Measurements from ENCODE around the gene CHST11. TPM values are rescaled to one million over a fixed set of nuclear protein-coding genes. Genes with fewer than 3 reads are reported as not detected.

The CHST11 gene
- total RNA-seq, 1 donor from 2014 or later: 40.1 TPM

DNA sequence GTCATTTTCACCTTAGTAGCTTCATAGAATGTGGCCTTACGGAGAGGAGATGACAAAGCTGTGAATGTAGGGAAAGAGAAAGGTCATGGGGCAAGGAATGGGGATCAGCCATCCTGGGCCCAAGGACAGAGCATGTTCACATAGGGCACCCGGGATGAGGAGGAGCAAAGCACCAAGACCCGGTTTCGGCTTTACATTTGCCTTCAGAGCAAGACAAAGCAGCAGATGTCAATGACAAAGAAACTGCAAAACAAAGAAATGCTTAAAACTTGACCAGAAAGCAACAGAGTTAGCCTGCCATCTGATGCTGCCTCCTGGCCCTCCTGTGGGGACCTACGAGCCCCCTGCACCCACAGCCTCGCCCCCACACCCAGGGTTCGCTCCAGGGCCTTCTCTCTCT is 252.1 kb downstream of the CHST11 start:
- ATAC-seq (ENCODE audit: low read depth): no peak
- H3K4me1 Mint-ChIP-seq: peaks cover 2% of the 10 kb centered on the region
- H3K36me3 Mint-ChIP-seq (ENCODE audit: low read depth): peaks cover 7% of the 10 kb centered on the region
- ChIA-PET CTCF (no interaction called here), POLR2A (no interaction called here)
- no peak overlapping the region for H3K27ac Mint-ChIP-seq
- no peaks in the 10 kb centered on the region for H3K9me3 Mint-ChIP-seq
- DNase-seq: no peak
- TF ChIP-seq, protein P1, sequence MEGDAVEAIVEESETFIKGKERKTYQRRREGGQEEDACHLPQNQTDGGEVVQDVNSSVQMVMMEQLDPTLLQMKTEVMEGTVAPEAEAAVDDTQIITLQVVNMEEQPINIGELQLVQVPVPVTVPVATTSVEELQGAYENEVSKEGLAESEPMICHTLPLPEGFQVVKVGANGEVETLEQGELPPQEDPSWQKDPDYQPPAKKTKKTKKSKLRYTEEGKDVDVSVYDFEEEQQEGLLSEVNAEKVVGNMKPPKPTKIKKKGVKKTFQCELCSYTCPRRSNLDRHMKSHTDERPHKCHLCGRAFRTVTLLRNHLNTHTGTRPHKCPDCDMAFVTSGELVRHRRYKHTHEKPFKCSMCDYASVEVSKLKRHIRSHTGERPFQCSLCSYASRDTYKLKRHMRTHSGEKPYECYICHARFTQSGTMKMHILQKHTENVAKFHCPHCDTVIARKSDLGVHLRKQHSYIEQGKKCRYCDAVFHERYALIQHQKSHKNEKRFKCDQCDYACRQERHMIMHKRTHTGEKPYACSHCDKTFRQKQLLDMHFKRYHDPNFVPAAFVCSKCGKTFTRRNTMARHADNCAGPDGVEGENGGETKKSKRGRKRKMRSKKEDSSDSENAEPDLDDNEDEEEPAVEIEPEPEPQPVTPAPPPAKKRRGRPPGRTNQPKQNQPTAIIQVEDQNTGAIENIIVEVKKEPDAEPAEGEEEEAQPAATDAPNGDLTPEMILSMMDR (IDR thresholded peaks at IDR 0.05): no peak
- no peak overlapping the region for H3K4me3 Mint-ChIP-seq
- intact Hi-C loops (cut with micrococcal nuclease): no loop called here
- no peaks in the 10 kb centered on the region for H3K27me3 Mint-ChIP-seq

DNA sequence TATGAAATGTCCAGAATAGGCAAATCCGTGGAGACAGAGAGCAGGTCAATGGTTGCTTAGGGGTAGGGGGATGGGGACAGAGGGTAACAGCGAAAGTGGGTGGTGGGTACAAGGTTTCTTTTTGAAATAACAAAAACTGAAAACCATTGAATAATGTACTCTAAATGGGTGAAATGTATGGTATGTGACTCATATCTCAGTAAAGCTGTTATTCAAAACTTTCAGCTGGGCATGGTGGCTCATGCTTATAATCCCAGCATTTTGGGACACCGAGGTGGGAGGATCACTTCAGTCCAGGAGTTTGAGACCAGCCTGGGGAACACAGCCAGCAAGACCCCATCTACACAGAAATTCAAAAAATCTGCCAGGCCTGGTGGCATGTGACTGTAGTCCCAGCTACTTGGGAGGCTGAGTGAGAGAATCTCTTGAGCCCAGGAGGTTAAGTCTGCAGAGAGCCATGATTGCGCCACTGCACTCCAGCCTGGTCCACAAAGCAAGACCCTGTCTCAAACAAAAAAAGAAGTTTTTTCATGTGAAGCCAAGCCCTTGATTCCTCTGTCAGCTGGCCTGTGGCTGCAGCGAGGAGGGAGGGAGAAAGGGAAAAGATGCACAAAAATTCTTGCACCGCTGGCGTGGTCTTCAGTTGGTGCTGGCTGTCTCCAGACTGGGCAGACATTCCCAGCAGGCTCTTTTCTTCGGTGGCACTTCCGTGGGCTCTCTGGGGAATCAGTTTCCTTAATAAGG is 253.1 kb downstream of the CHST11 start:
- peaks cover 7% of the 10 kb centered on the region for H3K36me3 Mint-ChIP-seq (ENCODE audit: low read depth)
- no peak for DNase-seq
- H3K4me3 Mint-ChIP-seq: no peak overlapping the region
- no peak overlapping the region for H3K27ac Mint-ChIP-seq
- POLR2A ChIA-PET: interaction anchor here (1.1 kb wide), 1 partner anchor 9 kb away, joined by 3 read pairs; no protein-coding TSS in a partner anchor
- peaks cover 10% of the 10 kb centered on the region for H3K4me1 Mint-ChIP-seq
- intact Hi-C loops (cut with micrococcal nuclease): no loop called here
- H3K9me3 Mint-ChIP-seq: no peaks in the 10 kb centered on the region
- no peak for ATAC-seq (ENCODE audit: low read depth)
- CTCF ChIA-PET: no interaction called here
- H3K27me3 Mint-ChIP-seq: no peaks in the 10 kb centered on the region
- TF ChIP-seq, protein P1 (IDR thresholded peaks at IDR 0.05): no peak

DNA sequence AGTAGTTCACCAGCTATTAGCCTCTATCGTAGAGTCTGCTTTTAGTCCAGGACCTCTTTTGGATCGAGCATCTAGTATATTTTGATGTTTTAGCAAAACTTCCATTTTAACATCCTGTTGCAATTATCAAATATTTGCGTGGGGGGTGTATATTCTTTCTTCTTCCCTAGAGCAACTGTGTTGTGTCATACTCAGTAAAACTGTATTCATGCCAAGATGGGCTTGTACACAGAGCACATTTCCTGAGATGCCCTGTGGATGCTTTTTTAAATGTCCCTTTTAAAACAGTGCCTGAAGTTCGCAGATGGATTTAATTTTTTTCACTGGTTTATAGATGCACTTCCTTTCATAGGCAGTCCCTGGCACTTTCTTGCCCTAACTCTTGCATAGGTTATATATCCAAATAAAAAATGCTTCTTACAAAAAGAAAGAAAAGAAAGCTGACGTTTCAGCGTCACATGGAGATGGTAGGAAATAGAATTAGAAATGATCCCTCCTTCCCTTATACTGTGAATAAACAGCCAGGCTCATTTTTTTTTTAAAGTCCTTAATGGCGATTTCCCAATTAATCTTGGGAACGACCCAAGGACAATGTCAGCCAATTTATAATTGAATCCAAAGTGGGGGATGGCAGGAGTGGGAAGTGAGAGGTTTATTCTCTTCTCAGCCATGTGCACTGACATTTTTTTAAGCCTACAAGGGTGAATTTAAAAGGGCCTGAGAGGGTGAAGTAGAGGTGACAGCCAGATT is 254.4 kb downstream of the CHST11 start:
- intact Hi-C loops (cut with micrococcal nuclease): no loop called here
- no peak for DNase-seq
- ChIA-PET POLR2A (interaction anchor here (1.0 to 1.1 kb wide), 2 partner anchors 8 to 36 kb away, joined by 3 read pairs; no protein-coding TSS in a partner anchor), CTCF (interaction anchor here (1.7 kb wide), 1 partner anchor 329 kb away, joined by 5 read pairs; no protein-coding TSS in a partner anchor)
- Mint-ChIP-seq H3K27me3 (no peaks in the 10 kb centered on the region), H3K27ac (peak overlapping the region; percentile 4), H3K4me1 (peaks cover 22% of the 10 kb centered on the region), H3K9me3 (no peaks in the 10 kb centered on the region), H3K36me3 (ENCODE audit: low read depth) (peaks cover 7% of the 10 kb centered on the region), H3K4me3 (no peak overlapping the region)
- no peak for ATAC-seq (ENCODE audit: low read depth)
- TF ChIP-seq, protein P1 (IDR thresholded peaks at IDR 0.05): no peak

DNA sequence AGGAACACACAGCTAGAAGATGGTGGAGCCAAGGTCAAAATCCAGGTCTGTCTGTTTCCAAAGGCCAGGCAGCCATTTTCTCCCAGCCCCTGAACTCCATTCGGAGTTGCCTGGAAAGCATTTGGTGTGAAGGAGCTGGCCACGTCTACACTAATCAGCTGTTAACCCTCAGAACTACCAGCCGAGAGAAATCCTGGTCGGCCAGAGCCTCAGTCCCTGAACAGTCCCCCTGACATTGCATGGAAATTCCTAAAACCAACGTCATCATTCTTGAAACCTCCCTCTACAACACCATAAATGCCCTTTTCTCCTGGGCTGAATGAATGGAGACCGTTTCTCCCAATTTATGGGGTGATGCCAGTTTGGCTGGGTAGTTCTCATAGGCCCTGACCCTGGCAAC is 255.7 kb downstream of the CHST11 start:
- Mint-ChIP-seq H3K36me3 (ENCODE audit: low read depth) (peaks cover 7% of the 10 kb centered on the region), H3K9me3 (no peaks in the 10 kb centered on the region), H3K27me3 (no peaks in the 10 kb centered on the region), H3K27ac (no peak overlapping the region), H3K4me1 (peaks cover 30% of the 10 kb centered on the region), H3K4me3 (no peak overlapping the region)
- ATAC-seq (ENCODE audit: low read depth) (no peak), DNase-seq (no peak)
- CTCF ChIA-PET: no interaction called here
- POLR2A ChIA-PET: interaction anchor here (1.0 kb wide), 1 partner anchor 35 kb away, joined by 3 read pairs; no protein-coding TSS in a partner anchor
- TF ChIP-seq, protein P1 (IDR thresholded peaks at IDR 0.05): no peak
- intact Hi-C loops (cut with micrococcal nuclease): no loop called here

DNA sequence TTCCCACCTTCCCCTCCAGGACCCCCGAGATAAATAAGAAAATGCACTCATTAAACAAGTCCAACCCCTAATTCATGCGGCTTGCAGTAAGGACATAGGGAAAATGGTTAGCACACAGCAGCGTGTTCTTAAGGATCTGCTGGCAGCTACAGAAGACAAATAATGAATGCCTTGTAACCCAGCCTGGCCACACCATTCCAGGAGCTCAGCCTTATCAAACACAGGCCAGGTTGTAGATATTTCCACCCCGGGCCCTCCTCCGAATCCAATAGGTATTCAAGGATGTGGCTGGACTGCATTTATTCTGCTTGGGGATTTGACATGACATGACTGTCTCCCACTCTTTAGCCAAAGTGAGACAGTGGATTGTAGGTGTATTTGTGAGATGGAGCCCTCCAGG is 256.2 kb downstream of the CHST11 start:
- ChIA-PET CTCF (interaction anchor here (1.4 kb wide), 1 partner anchor 235 kb away, joined by 3 read pairs; no protein-coding TSS in a partner anchor), POLR2A (no interaction called here)
- peaks cover 30% of the 10 kb centered on the region for H3K4me1 Mint-ChIP-seq
- no peak overlapping the region for H3K27ac Mint-ChIP-seq
- TF ChIP-seq, protein P1 (IDR thresholded peaks at IDR 0.05): no peak
- intact Hi-C loops (cut with micrococcal nuclease): no loop called here
- DNase-seq (no peak), ATAC-seq (ENCODE audit: low read depth) (no peak)
- peaks cover 7% of the 10 kb centered on the region for H3K36me3 Mint-ChIP-seq (ENCODE audit: low read depth)
- no peaks in the 10 kb centered on the region for H3K9me3 Mint-ChIP-seq
- H3K27me3 Mint-ChIP-seq: no peaks in the 10 kb centered on the region
- H3K4me3 Mint-ChIP-seq: no peak overlapping the region
